Small intestine (tissue), 7 donors: ENCODE data around the gene THSD1. TPM values are rescaled to one million over a fixed set of nuclear protein-coding genes. Genes with fewer than 3 reads are reported as not detected.

Source experiments
- DNase-seq, 2 donors: peaks; one replicate each; pipeline versions ENCODE4 v3.0.0 to v3.0.0-alpha.2; 2013
- FAIRE-seq: peaks from 2 replicates; lab custom pipeline; 2012; peaks lifted over from hg19 to GRCh38; lab: Jason Lieb, UNC
- H3K27ac ChIP-seq, 3 donors: one replicate each; pipeline ENCODE4 v1.5.1; 2013; ENCODE audit warnings: low read length in 2 of 3, mild to moderate bottlenecking in 2 of 3, control low read depth in 1 of 3, inconsistent platforms in 1 of 3, low read depth in 1 of 3, moderate library complexity in 1 of 3
- H3K27me3 ChIP-seq, 3 donors: one replicate each; pipeline ENCODE4 v1.6.1; 2013; ENCODE audit warnings: low read length in 3 of 3, inconsistent platforms in 1 of 3; ENCODE audit not compliant: control insufficient read depth in 3 of 3, insufficient read depth in 3 of 3
- H3K36me3 ChIP-seq, 3 donors: one replicate each; pipeline ENCODE4 v1.6.1; 2013; ENCODE audit warnings: low read length in 3 of 3, inconsistent platforms in 1 of 3, low read depth in 1 of 3, mild to moderate bottlenecking in 1 of 3, moderate library complexity in 1 of 3; ENCODE audit not compliant: control insufficient read depth in 3 of 3, insufficient read depth in 2 of 3
- H3K4me1 ChIP-seq, 3 donors: one replicate each; pipeline ENCODE4 v1.6.1; 2013; ENCODE audit warnings: low read length in 2 of 3, inconsistent platforms in 1 of 3, low read depth in 1 of 3, mild to moderate bottlenecking in 1 of 3, moderate library complexity in 1 of 3; ENCODE audit not compliant: control insufficient read depth in 3 of 3, insufficient read depth in 2 of 3
- H3K4me3 ChIP-seq, 3 donors: one replicate each; pipeline ENCODE4 v1.5.1; 2013; ENCODE audit warnings: low read length in 3 of 3, control low read depth in 1 of 3, inconsistent platforms in 1 of 3, low read depth in 1 of 3, mild to moderate bottlenecking in 1 of 3, moderate library complexity in 1 of 3
- H3K9me3 ChIP-seq, 2 donors: one replicate each; pipeline ENCODE4 v1.6.1; 2013; ENCODE audit warnings: low read depth in 1 of 2, low read length in 1 of 2; ENCODE audit not compliant: control insufficient read depth in 2 of 2, insufficient read depth in 1 of 2
- WGBS, 3 donors: extraction: QIAGEN DNeasy Blood & Tissue Kit; methylation state at CpG; one replicate each; pipeline ENCODE4 v1.1.7; 2013; 5-methylcytosine and 5-hydroxymethylcytosine counted together
- polyA plus RNA-seq, 4 donors: library from polyadenylated mRNA; stranded (reverse) in 3 of 4; unstranded in 1 of 4; fragments of 200-250 nt in 3 of 4; fragments of 120-200 nt in 1 of 4; gene quantifications; one replicate each; pipeline versions ENCODE4 v1.2.1 to v1.2.3, GENCODE V29; 2013
- donor health status: healthy with polysubstance abuse.
- donor health status: control.
- donor health status: control.
- donor health status: Bipolar disorder and iron deficiency.
- donor health status: healthy.

Gene THSD1
- polyA plus RNA-seq, 4 donors, result 0.22 to 4.3 (median 1.8) TPM

- FAIRE-seq (no peak), DNase-seq (peak; percentile 95 to 99)
- peaks cover 4 to 10% (median 7%) of the 10 kb centered on the region in 3 donors for H3K4me1 ChIP-seq
- WGBS, 3 donors, result 0% methylated on average over 82 to 105 of the region's 105 CpGs
- no peaks in the 10 kb centered on the region for H3K27me3 ChIP-seq
- H3K27ac ChIP-seq, result peak within 1 kb of the TSS; percentile 92 to 97 (median 96)
- no peaks in the 10 kb centered on the region for H3K36me3 ChIP-seq
- no peaks in the 10 kb centered on the region for H3K9me3 ChIP-seq
- peak within 1 kb of the TSS; percentile 69 to 91 (median 73) for H3K4me3 ChIP-seq
Observed at GRCh38 chr13:52450012-52450792, 44.2 kb upstream of the THSD1 start, which contains the start of gene VPS36. Gene VPS36, minus strand, starts transcription at chr13:52450634. Its CDS starts 40 bp downstream, at chr13:52450594.

- Histone ChIP-seq H3K4me3 (peak overlapping the region; percentile 69 to 91 (median 73)), H3K4me1 (peaks cover 4 to 10% (median 7%) of the 10 kb centered on the region in 3 donors), H3K27me3 (no peaks in the 10 kb centered on the region), H3K36me3 (no peaks in the 10 kb centered on the region), H3K27ac (peak overlapping the region; percentile 92 to 97 (median 96)), H3K9me3 (no peaks in the 10 kb centered on the region)
- DNase-seq (peak; percentile 59 to 75), FAIRE-seq (no peak)
- WGBS, 3 donors, result 1 to 4% (median 2%) methylated on average over 10 of the region's 10 CpGs
Observed at GRCh38 chr13:52449331-52450011, 43.5 kb upstream of the THSD1 start.

- Histone ChIP-seq H3K4me1 (peaks cover 2 to 10% (median 7%) of the 10 kb centered on the region in 3 donors), H3K27me3 (no peaks in the 10 kb centered on the region), H3K27ac (no peak overlapping the region), H3K9me3 (no peaks in the 10 kb centered on the region), H3K4me3 (no peak overlapping the region), H3K36me3 (no peaks in the 10 kb centered on the region)
- DNase-seq (no peak), FAIRE-seq (no peak)
- WGBS, 3 donors, result 80 to 86% (median 80%) methylated on average over 5 of the region's 5 CpGs
Observed at GRCh38 chr13:52447815-52448552, 42.0 kb upstream of the THSD1 start.

- FAIRE-seq, result no peak
Observed at GRCh38 chr13:52447354-52447753, 41.4 kb upstream of the THSD1 start.

GRCh38 chr13:52446265-52446664, 40.3 kb upstream of the THSD1 start:
- DNase-seq (no peak), FAIRE-seq (no peak)
- H3K27me3 ChIP-seq, result no peaks in the 10 kb centered on the region
- no peaks in the 10 kb centered on the region for H3K9me3 ChIP-seq
- peaks cover 0 to 6% (median 4%) of the 10 kb centered on the region in 3 donors for H3K36me3 ChIP-seq
- no peak overlapping the region for H3K27ac ChIP-seq
- H3K4me3 ChIP-seq, result no peak overlapping the region
- 76 to 82% (median 81%) methylated on average over 1 of the region's 1 CpG for WGBS, 3 donors
- H3K4me1 ChIP-seq, result peaks cover 2 to 10% (median 7%) of the 10 kb centered on the region in 3 donors

More at GRCh38 chr13:52447354-52447753, 41.4 kb upstream of the THSD1 start:
- DNase-seq, result no peak
- no peak overlapping the region for H3K27ac ChIP-seq
- peaks cover 2 to 10% (median 7%) of the 10 kb centered on the region in 3 donors for H3K4me1 ChIP-seq
- H3K27me3 ChIP-seq, result no peaks in the 10 kb centered on the region
- 60 to 92% (median 74%) methylated on average over 2 of the region's 2 CpGs for WGBS, 3 donors
- H3K9me3 ChIP-seq, result no peaks in the 10 kb centered on the region
- H3K4me3 ChIP-seq, result no peak overlapping the region
- H3K36me3 ChIP-seq, result no peaks in the 10 kb centered on the region

- peaks cover 0 to 2% (median 0%) of the 10 kb centered on the region in 3 donors for H3K4me1 ChIP-seq
- FAIRE-seq (no peak), DNase-seq (no peak)
- H3K36me3 ChIP-seq, result peaks cover 7 to 23% (median 8%) of the 10 kb centered on the region in 3 donors
- 92 to 95% (median 94%) methylated on average over 2 of the region's 2 CpGs for WGBS, 3 donors
- no peaks in the 10 kb centered on the region for H3K9me3 ChIP-seq
- no peak overlapping the region for H3K4me3 ChIP-seq
- no peaks in the 10 kb centered on the region for H3K27me3 ChIP-seq
- no peak overlapping the region for H3K27ac ChIP-seq
Observed at GRCh38 chr13:52432456-52432855, 26.5 kb upstream of the THSD1 start.

- Histone ChIP-seq H3K27me3 (no peaks in the 10 kb centered on the region), H3K27ac (no peak overlapping the region), H3K36me3 (peaks cover 0 to 33% (median 14%) of the 10 kb centered on the region in 3 donors), H3K4me3 (no peak overlapping the region), H3K9me3 (no peaks in the 10 kb centered on the region), H3K4me1 (peaks cover 0 to 2% (median 0%) of the 10 kb centered on the region in 3 donors)
- FAIRE-seq (no peak), DNase-seq (peak; percentile 22 to 36)
- WGBS, 3 donors, result 37 to 70% (median 69%) methylated on average over 2 of the region's 2 CpGs
Observed at GRCh38 chr13:52428295-52428694, 22.3 kb upstream of the THSD1 start.

- 85 to 97% (median 96%) methylated on average over 3 of the region's 3 CpGs for WGBS, 3 donors
Observed at GRCh38 chr13:52421216-52421615, 15.2 kb upstream of the THSD1 start.

More at GRCh38 chr13:52421216-52421615, 15.2 kb upstream of the THSD1 start:
- H3K4me3 ChIP-seq, result no peak overlapping the region
- no peaks in the 10 kb centered on the region for H3K27me3 ChIP-seq
- FAIRE-seq, result no peak
- peaks cover 6 to 39% (median 17%) of the 10 kb centered on the region in 3 donors for H3K36me3 ChIP-seq
- H3K4me1 ChIP-seq, result no peaks in the 10 kb centered on the region
- no peak for DNase-seq
- no peak overlapping the region for H3K27ac ChIP-seq
- no peaks in the 10 kb centered on the region for H3K9me3 ChIP-seq
